ENCODE measurements around the gene PRKAR1B.

The PRKAR1B gene

GRCh38 chr7:767580-767940, 40.5 kb upstream of the PRKAR1B start:
- peak; percentile 17 for DNase-seq (ENCODE audit: low read depth)
- TF ChIP-seq CTCF (conservative IDR thresholded peaks at IDR 0.05; ENCODE audit: low read length) = no peak

GRCh38 chr7:765383-765782, 38.3 kb upstream of the PRKAR1B start:
- DNase-seq (ENCODE audit: low read depth) = no peak
- H3K4me3 ChIP-seq (ENCODE audit: low read length) = no peak overlapping the region
- TF ChIP-seq CTCF (conservative IDR thresholded peaks at IDR 0.05; ENCODE audit: low read length) = no peak

More at GRCh38 chr7:767580-767940, 40.5 kb upstream of the PRKAR1B start:
- no peak overlapping the region for H3K4me3 ChIP-seq (ENCODE audit: low read length)

GRCh38 chr7:763762-764161, 36.7 kb upstream of the PRKAR1B start:
- no peak for TF ChIP-seq CTCF (conservative IDR thresholded peaks at IDR 0.05; ENCODE audit: low read length)
- no peak overlapping the region for H3K4me3 ChIP-seq (ENCODE audit: low read length)
- DNase-seq (ENCODE audit: low read depth) = no peak

GRCh38 chr7:762885-763284, 35.8 kb upstream of the PRKAR1B start:
- no peak overlapping the region for H3K4me3 ChIP-seq (ENCODE audit: low read length)
- no peak for TF ChIP-seq CTCF (conservative IDR thresholded peaks at IDR 0.05; ENCODE audit: low read length)
- DNase-seq (ENCODE audit: low read depth) = no peak

- no peak overlapping the region for H3K4me3 ChIP-seq (ENCODE audit: low read length)
- no peak for TF ChIP-seq CTCF (conservative IDR thresholded peaks at IDR 0.05; ENCODE audit: low read length)
- DNase-seq (ENCODE audit: low read depth) = no peak
These were observed 34.5 kb upstream of the PRKAR1B start for GRCh38 chr7:761631-762030.

- H3K4me3 ChIP-seq (ENCODE audit: low read length) = no peak overlapping the region
- no peak for TF ChIP-seq CTCF (conservative IDR thresholded peaks at IDR 0.05; ENCODE audit: low read length)
These were observed 34.0 kb upstream of the PRKAR1B start for GRCh38 chr7:761101-761500.

GRCh38 chr7:760006-760405, 32.9 kb upstream of the PRKAR1B start:
- TF ChIP-seq CTCF (conservative IDR thresholded peaks at IDR 0.05; ENCODE audit: low read length) = no peak
- H3K4me3 ChIP-seq (ENCODE audit: low read length) = no peak overlapping the region
- DNase-seq (ENCODE audit: low read depth) = no peak

More at GRCh38 chr7:761101-761500, 34.0 kb upstream of the PRKAR1B start:
- DNase-seq (ENCODE audit: low read depth) = no peak

Measured in AG10803 (cell line).